Hematopoietic multipotent progenitor cell treated with erythropoietin and hydrocortisone succinate and interleukin-3 and kit ligand, for 4 days (in vitro differentiated cells): Measurements from ENCODE around the gene OXSM.
A peak's percentile ranks its signal among the peaks of the same experiment; 100 is the strongest.

ENCODE experiments used
- DNase-seq: peaks from one replicate; pipeline ENCODE4 v3.0.0-alpha.2; 2015

Gene OXSM

DNA sequence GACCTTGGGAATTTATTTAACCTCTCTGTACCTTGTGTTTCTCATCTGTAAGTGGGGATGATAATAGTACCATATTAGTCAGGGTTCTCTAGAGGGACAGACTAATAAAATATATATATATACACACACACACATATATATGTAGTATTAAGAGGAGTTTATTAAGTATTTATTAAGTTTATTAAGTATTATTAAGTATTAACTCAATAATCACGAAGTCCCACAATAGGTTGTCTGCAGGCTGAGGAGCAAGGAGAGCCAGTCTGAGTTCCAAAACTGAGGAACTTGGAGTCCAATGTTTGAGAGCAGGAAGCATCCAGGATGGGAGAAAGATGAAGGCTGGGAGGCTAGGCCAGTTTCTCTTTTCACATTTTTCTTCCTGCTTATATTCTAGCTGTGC is 14.8 kb downstream of the OXSM start:
- no peak for DNase-seq

DNA sequence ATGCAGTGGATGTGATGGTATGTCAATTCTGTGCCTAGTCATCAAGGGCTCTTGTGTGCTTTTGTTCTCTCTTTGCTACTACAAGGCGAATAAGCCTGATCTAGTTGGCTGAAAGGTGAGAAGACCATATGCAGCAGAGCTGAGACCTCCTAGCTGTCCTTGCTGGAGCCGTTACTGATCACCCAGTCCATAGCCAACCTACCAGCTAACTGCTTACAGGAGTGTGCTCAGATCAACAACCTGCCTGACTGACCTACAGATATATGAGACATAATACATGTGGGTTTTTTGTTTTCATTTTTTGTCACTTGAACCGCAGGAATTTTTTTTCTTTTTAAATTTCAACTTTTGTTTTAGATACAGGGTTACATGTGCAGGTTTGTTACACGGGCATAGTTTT is 22.8 kb downstream of the OXSM start:
- no peak for DNase-seq

DNA sequence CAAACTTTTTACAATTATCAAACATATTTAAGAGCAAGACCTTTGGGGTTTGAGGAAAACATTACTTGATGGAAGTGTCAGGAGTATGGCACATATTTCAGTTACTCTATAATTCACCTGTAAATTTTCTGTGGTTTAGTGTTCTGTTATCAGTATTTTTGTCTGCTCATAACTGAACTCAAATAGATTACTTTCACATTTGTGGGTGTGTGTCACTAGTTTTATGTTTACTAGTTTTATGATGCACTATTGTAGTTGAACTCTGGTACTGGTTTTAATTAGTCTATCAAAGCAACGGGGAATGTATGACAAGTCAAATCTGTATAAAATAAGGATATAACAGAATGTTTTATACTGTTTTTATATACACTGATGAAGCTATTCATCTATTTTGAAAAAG is 27.2 kb downstream of the OXSM start:
- DNase-seq = no peak

DNA sequence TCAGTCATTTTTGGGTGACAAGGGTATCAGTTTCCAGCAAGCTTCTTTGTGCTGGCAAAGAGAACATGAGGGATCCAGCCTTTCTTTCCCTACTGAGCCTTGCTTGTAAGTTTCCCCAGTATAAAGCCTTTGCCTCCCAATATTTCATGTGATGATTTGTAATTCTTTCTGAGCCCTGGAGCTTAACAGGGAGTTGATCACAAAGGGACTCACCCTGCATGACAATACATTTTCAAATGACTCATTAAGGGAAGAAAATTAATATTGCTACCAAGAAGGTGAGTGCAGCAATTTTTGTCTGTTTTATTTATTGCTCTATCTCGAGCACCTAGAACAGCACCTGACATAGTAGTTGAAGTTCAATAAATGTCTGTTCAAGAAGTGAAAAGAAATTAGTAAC is 27.7 kb downstream of the OXSM start:
- no peak for DNase-seq

DNA sequence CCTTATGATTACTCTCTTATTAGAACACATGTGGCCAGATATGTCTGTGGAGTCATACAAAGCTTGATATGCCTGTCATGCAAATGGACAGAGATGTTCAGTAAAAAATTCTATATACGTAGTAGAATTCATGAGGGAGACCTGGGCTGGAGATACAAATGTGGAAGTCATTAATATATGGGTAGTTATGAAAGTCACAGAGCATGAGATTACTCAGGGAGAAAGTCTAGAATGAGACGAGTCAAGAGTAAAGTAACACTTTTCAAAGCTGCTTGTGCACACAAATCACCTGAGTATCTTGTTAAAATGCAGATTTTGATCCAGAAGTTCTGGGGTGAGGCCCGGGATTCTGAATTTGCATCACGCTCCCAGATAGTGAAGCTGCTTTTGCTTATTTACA is 28.4 kb downstream of the OXSM start:
- no peak for DNase-seq

DNA sequence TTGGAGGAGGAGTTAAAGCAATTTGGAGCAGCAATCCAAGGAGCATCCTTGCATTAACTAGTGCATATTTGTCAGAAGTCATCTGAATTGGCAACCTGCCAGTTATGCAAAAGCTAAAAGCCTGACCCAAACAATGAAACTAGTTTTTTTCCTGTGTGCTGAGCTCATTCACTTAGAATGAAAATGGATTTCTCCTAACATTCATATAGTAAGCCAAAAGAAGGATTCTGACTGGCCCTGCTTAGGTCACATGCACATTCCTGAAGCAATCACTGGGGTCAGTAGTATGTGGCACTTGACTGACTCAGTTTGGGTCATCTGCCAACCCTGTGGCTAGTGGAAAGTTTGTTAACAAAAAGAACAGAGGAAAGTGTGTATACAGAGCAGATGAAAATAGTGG is 30.5 kb downstream of the OXSM start:
- peak; percentile 21 for DNase-seq

DNA sequence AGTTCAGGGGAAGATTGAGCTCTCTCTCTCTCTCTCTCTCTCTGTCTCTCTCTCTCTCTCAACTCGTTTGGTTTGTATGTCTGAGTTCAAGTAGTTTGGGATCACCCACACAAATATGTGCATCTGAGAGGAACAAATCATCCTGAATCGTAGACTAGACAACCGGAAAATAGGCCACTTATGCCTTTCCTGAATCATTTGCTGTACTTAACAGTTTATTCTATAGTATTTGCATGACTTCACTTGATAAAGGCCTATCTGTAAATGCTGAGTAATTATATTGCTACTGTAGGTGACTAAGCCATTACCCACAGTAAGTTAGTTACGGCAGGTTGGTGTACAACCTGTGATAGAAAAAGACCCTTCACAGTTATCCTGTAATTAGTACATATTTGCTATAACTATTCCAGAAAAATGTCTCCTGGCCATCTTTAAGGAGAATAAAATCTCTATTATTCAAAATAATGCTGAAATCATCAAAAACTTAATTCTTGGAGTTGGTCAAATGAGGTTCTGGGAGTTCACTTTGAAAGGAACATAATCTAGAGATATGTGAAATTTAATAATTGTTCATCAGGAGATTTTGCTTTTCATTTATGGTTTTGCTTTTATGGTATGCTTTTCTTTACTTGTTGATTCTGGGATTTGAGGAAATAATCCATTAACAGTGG is 31.1 kb downstream of the OXSM start:
- DNase-seq = no peak

DNA sequence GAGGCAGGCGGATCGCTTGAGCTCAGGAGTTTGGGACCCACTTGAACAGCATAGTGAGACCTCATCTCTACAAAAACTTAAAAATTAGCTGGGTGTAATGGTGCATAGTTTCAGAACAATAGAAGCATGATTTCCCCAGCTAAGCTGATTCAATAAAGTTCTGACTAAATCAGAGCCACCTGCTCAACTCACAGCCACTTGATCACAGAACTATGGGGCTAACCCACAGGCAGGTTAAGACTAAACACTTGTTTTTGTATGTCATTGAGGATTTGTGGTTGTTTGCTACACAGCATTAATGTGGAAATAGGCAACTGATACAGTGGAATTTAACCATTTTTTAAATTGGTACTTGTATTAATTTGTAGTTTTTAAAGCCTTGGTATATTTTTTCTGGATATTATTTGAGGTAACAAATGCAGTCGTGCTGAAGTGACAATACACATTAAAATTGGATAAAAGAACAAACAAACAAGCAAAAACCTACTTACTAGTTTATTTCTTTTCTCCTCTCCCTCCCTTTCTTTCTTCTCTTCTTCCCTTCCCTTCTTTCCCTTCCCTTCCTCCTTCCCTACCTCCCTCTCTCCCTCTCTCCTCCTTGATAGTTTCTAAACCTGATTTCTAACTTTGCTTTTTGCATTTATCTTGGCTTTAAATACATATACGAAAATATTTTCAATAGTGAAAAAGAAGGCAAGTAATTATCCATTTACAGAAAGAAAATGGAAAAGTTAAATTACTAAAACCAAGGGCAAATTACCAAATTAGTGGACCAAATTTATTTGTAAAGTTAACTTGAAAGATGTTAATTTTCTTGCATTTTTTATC is 32.1 kb downstream of the OXSM start:
- DNase-seq = no peak

DNA sequence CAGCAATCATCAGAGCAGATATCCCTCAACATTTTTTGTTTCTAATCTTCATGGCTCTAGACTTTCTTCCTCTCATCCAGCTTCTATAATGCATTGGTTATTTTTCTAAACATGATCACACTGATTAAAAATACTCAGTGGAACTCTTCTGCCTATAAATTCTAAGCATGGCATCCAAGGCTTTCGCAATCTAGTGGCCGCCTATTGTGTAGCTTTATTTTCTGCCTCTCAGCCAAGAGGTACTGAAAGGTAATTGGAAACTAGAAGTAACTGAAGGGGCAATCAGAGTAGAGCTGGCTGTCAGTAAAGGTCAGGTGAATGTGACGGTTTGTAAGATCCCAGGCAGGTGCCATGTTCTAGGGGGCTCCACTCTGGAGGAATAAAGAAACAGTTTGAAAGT is 33.4 kb downstream of the OXSM start:
- DNase-seq = no peak

DNA sequence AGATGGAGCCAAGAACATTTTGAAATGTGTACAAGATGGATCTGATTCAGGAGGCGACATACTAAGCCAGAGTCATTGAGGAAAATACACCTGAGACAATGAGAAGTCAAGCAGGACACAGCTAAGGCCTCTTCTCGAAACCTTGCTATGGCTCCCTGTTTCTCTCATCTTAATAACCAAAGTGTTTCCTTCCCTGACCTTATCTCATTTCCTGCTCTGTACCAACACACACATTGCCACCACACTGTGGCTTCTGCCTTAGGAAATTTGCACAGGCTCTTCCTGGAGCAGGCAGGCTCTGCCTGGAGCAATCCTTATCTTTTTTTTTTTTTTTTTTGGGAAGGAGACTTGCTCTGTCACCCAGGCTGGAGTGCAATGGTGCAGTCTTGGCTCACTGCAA is 36.6 kb downstream of the OXSM start:
- peak; percentile 41 for DNase-seq

DNA sequence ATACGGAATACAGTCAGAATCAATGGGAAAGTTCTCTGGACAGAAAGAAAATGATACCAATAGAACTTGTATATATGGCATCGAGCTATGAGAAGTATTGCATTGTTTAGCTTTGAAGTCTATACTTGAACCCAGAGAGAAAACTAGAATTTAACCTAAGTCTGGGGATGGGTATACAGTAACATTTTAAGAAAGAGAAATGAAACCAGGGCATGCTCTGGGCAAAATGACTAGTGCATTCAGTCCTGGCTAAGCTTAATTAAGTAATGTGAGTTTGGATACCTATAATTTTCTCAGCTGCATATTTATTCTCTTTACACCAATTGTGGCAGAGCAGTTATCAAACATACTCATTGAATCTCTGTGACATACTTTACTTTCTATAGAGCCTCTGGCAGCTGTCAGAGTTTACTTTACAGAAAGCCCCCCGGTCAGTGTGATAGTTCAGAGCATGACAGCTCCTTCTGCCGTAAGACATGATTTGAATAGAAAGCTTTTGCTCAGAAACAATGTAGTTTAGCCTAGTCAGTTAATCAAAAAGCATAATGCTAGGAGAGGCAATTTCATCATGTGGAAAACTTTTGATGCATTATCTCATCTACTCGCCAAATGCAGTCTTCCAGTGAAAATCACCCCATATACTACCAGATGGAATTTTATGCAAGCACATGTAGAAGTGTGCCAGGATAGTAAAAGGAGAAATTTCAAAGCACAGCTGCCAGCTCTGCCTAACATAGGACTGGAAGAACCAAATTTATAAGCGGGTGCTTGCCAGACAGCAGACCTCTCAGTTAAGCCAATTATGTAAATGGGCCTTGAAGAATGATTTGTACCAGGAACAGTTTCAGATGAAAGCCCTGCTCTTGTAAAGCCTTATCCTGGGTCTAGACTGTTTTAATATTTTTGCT is 40.7 kb downstream of the OXSM start:
- no peak for DNase-seq

DNA sequence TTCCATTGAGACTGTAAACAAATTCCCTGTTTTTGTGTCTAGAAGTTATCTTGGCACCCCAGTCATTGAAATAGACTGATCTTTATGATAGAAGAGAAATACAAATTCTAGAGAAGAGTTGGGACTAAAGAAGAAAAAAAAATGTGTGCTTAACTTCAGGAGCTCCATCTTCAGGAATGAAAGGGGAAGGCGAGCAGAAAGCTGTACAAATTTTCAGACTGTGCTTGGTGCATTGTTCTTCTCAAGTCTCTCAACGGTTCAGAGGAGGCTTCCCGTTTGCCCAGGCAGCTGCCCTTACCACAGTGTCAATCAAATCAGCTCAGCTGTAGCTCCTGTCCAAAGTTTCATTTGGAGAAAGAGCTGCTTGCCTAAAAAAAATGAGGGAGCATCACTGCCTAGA is 41.7 kb downstream of the OXSM start:
- peak; percentile 72 for DNase-seq

DNA sequence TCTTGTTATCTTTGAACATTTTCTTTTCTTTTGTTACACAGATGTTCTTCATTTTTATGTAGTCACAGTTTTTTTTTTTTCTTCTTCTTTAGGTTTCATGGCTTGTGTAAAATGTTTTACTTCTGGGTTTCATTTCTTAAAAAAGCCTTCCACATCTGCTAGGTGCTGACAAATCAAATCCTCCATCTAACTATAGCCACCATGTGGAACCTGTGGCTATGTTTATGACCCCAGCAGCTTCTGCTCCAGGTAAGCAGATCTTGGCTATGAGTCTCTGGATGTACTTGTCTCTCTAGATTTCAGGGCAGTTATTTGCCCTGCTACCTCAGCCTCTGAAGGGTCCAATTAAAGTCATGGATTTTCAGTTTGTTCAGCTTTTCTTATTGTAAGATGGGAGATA is 44.5 kb downstream of the OXSM start:
- DNase-seq = no peak

DNA sequence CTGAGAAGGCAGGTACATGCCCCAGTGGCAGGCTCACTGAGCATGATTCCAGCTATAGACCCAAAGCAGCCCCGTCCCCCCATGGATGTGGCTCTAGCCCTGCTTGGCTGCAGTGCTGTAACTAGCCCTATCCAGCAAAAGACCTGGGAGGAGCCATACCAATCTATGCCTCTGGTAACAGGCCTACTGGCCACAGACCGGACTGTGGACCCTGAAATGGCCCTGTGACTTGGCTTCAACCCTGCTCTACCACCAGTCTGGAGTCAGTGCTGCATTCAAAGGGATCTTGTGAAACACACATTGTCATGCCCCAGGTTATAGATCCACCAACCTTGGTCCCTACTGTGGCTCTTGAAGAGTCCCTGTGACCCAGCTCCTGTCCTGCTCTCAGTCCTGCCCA is 46.7 kb downstream of the OXSM start:
- DNase-seq = no peak

DNA sequence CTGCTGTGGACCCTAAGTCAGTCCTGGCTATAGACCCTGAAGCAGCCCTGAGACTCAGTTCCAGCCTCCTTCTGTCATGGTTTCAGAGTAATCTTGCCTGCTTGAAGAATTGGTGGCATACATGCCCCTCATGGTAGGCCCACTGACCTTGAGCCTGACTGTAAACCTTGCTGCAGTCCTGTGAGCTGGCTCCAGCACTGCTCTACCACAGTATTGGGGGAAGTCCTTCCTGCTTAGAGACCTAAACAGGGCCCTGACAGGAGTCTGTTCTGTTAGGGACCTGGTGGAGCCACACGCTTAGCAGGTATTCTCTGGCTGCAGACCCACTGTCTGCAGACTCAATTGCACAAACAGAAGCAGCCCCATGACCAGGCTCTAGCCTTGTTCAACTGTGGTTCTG is 47.1 kb downstream of the OXSM start:
- DNase-seq = no peak

DNA sequence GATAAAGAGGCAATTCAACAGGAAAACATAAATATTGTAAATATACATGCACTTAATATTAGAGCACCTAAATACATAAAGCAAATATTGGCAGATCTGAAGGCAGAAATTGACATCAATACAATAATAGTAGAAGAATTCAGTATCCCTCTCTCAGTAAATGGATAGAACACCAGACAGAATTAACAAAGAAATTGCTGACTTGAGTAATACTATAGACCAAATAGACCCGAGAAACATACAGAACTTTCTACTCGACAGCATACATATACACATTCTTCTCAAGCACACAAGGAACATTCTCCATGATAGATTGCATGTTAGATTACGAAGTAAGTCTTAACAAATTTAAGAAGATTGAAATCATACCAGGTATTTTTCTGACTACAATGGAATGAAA is 50.2 kb downstream of the OXSM start:
- no peak for DNase-seq

DNA sequence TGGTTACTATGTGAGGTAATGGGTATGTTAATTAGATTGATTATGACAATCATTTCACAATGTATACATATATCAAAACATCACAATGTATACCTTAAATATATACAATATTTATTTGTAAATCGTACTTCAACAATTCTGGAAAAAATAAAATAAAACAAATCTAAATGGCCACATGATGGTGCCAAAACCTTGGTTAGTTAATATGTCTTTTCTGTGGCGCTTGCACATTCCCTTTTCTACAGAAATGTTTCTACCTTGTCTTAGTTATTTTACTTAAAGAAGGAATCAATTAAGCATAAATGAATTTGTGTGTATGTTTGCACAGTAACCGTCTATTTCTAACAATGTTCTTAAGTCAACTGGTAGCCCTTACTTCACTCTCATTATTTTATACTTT is 53.4 kb downstream of the OXSM start:
- peak; percentile 15 for DNase-seq
